Epithelial cell of esophagus (primary cell): ENCODE results near the gene FRAS1.

Source experiments
- DNase-seq: peaks from one replicate; pipeline ENCODE4 v3.0.0; 2010; ENCODE audit warnings: low read depth
- H3K4me3 ChIP-seq: 2 replicates; pipeline ENCODE4 v1.5.1; 2011; ENCODE audit warnings: mild to moderate bottlenecking, low read length, control low read depth
- CTCF ChIP-seq: IDR thresholded peaks from 2 replicates; pipeline ENCODE4 v1.5.1; 2011; ENCODE audit warnings: low read depth, mild to moderate bottlenecking, low read length, control low read depth, inconsistent platforms; ENCODE audit not compliant: insufficient read depth; ENCODE audit errors: missing control alignments

FRAS1 gene

GRCh38 chr4:78024085-78024484 lies 33.0 kb upstream of the FRAS1 start:
- TF ChIP-seq CTCF: no peak
- H3K4me3 ChIP-seq: no peak overlapping the region
- no peak for DNase-seq

GRCh38 chr4:78024576-78025091 lies 32.5 kb upstream of the FRAS1 start:
- no peak overlapping the region for H3K4me3 ChIP-seq
- no peak for TF ChIP-seq CTCF
- DNase-seq: no peak

- DNase-seq: no peak
- H3K4me3 ChIP-seq: no peak overlapping the region
- TF ChIP-seq CTCF: no peak
Measured at GRCh38 chr4:78031417-78031950, 25.6 kb upstream of the FRAS1 start.

GRCh38 chr4:78032446-78032845 lies 24.7 kb upstream of the FRAS1 start:
- H3K4me3 ChIP-seq: no peak overlapping the region
- peak; percentile 25 for TF ChIP-seq CTCF
- peak; percentile 24 for DNase-seq

- no peak overlapping the region for H3K4me3 ChIP-seq
- no peak for DNase-seq
- TF ChIP-seq CTCF: no peak
Measured at GRCh38 chr4:78032929-78033328, 24.2 kb upstream of the FRAS1 start.

GRCh38 chr4:78033861-78034260 lies 23.3 kb upstream of the FRAS1 start:
- no peak overlapping the region for H3K4me3 ChIP-seq
- TF ChIP-seq CTCF: no peak
- peak; percentile 33 for DNase-seq

GRCh38 chr4:78038704-78039103 lies 18.4 kb upstream of the FRAS1 start:
- no peak for TF ChIP-seq CTCF
- DNase-seq: no peak
- no peak overlapping the region for H3K4me3 ChIP-seq
